GM12878 (cell line): ENCODE results near the gene SMARCD3.

Experiments
- BRCA1 ChIP-seq: IDR thresholded peaks from 2 replicates; pipeline ENCODE4 v1.6.1; 2011; ENCODE audit warnings: low read depth, low read length, improper control_type of control experiment
- CEBPB ChIP-seq, 2 experiments: fragments of 150-350 bp in 1 of 2; IDR thresholded peaks; 2 replicates each; pipeline ENCODE4 v1.6.1; 2012 to 2014; ENCODE audit warnings: low read depth in 2 of 2, low read length in 2 of 2, borderline replicate concordance in 1 of 2, inconsistent platforms in 1 of 2
- CTCF ChIP-seq, 3 experiments: IDR thresholded peaks in 2 of 3; conservative IDR thresholded peaks in 1 of 3; 2 replicates each; pipeline ENCODE4 v1.5.1; 2011; ENCODE audit warnings: low read depth in 3 of 3, low read length in 3 of 3, mild to moderate bottlenecking in 3 of 3, control low read depth in 2 of 3, moderate library complexity in 2 of 3, inconsistent platforms in 1 of 3, mixed read lengths in 1 of 3; ENCODE audit not compliant: control insufficient read depth in 2 of 3, insufficient read depth in 1 of 3; ENCODE audit errors: extremely low read depth in 1 of 3
- EZH2 ChIP-seq: IDR thresholded peaks from 2 replicates; pipeline ENCODE4 v1.6.1; 2012; ENCODE audit warnings: low read depth, mild to moderate bottlenecking, control low read depth, inconsistent platforms, low read length, borderline replicate concordance; ENCODE audit not compliant: control insufficient read depth
- MYC ChIP-seq: IDR thresholded peaks from 2 replicates; pipeline ENCODE4 v1.6.1; 2011; ENCODE audit warnings: mild to moderate bottlenecking, low read length, moderate library complexity, inconsistent platforms; ENCODE audit not compliant: insufficient read depth, insufficient replicate concordance, insufficient read length, severe bottlenecking
- POLR2AphosphoS2 ChIP-seq: IDR thresholded peaks from 2 replicates; pipeline ENCODE4 v1.6.1; 2011; ENCODE audit warnings: low read depth, mild to moderate bottlenecking, low read length, improper control_type of control experiment, moderate library complexity
- POLR2AphosphoS5 ChIP-seq: IDR thresholded peaks from 2 replicates; pipeline ENCODE4 v1.6.1; 2011; ENCODE audit warnings: mild to moderate bottlenecking, low read length, inconsistent platforms
- SMC3 ChIP-seq: IDR thresholded peaks from 2 replicates; pipeline ENCODE4 v1.6.1; 2011; ENCODE audit warnings: low read length, improper control_type of control experiment, borderline replicate concordance
- SREBF2 ChIP-seq: IDR thresholded peaks from 2 replicates; pipeline ENCODE4 v1.6.1; 2012; ENCODE audit warnings: mild to moderate bottlenecking, low read length
- TAF1 ChIP-seq: IDR thresholded peaks from 2 replicates; pipeline ENCODE4 v1.6.1; 2011; ENCODE audit warnings: mild to moderate bottlenecking, low read depth, low read length, borderline replicate concordance
- USF2 ChIP-seq: IDR thresholded peaks from 2 replicates; pipeline ENCODE4 v1.6.1; 2011; ENCODE audit warnings: low read depth, low read length, improper control_type of control experiment, borderline replicate concordance
- YY1 ChIP-seq: IDR thresholded peaks from 2 replicates; pipeline ENCODE4 v1.6.1; 2011; ENCODE audit warnings: low read depth, mild to moderate bottlenecking, low read length

- TF ChIP-seq POLR2AphosphoS5 (no peak), CEBPB (IDR thresholded peaks at IDR 0.05; ENCODE audit: borderline replicate concordance in 1 of 2, low read depth in 2 of 2, low read length in 2 of 2) (no peak), SREBF2 (no peak), TAF1 (no peak), CTCF (IDR thresholded peaks at IDR 0.05 in 2 of 3, conservative IDR thresholded peaks at IDR 0.05 in 1 of 3; ENCODE audit: control insufficient read depth in 2 of 3, extremely low read depth in 1 of 3, insufficient read depth in 1 of 3, low read depth in 3 of 3, low read length in 3 of 3) (no peak), EZH2 (no peak), YY1 (no peak), BRCA1 (no peak), SMC3 (no peak), MYC (no peak), USF2 (no peak), POLR2AphosphoS2 (no peak)
Measured at GRCh38 chr7:151275813-151276577, 27.5 kb upstream of the SMARCD3 start.
